AG09319 (cell line): Measurements from ENCODE around the gene CHIC2.
"Not testable (repeated sequence)": the region's sequence is repeated elsewhere in the genome, so short reads cannot be mapped to it uniquely, and the experiment has no call there.

Experiments used
- DNase-seq: peaks from one replicate; pipeline ENCODE4 v3.0.0-alpha.2; 2010; ENCODE audit warnings: low read depth; ENCODE audit errors: extremely low read depth
- TF ChIP-seq, protein P1 (sequence below): IDR thresholded peaks from 2 replicates; pipeline ENCODE4 v1.5.1; 2011; ENCODE audit warnings: low read depth, mild to moderate bottlenecking, inconsistent platforms, low read length, moderate library complexity

Gene CHIC2

DNA sequence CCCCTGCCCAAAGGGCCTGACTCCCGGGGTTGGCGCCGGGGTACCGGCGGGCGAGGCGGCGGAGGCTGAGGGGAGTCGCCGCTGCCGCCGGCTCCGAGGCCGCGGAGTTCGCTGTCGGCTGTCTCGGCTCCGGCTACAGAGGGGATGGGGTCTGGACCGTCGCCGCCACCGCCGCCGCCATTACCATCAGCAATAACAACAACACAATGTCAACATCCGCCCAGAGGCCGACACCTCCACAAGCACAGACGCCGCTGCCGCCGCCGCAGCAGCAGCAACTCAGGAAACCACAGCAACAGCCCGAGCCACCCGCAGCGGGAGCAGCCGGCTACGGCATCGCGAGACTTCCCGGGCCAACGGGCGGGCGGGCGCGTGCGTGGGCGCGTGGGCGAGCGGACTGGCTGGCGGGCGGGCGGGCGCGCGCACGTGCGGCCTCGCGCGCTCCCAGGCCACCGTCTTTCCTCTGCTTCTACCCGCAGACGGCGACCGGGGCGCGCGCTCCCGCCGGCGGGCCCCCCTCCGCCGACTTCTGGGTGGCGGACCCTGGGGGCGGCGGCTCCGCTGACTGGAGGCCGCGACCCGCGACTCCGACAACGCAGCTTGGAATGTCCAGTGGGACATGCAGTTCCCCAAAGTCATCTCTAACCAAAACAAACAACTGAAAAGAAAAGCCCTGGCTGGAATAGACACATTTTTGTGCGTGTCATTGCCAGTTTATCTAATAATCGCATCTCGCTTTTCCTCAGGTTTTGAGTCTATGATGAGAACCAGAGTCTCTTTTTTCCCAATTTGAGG lies at the start of gene CHIC2:
CHIC2 (minus strand) TSS at position 289 of the 795 bp plus-strand sequence. CDS start 305 bp downstream, outside the sequence.
- TF ChIP-seq, protein P1, sequence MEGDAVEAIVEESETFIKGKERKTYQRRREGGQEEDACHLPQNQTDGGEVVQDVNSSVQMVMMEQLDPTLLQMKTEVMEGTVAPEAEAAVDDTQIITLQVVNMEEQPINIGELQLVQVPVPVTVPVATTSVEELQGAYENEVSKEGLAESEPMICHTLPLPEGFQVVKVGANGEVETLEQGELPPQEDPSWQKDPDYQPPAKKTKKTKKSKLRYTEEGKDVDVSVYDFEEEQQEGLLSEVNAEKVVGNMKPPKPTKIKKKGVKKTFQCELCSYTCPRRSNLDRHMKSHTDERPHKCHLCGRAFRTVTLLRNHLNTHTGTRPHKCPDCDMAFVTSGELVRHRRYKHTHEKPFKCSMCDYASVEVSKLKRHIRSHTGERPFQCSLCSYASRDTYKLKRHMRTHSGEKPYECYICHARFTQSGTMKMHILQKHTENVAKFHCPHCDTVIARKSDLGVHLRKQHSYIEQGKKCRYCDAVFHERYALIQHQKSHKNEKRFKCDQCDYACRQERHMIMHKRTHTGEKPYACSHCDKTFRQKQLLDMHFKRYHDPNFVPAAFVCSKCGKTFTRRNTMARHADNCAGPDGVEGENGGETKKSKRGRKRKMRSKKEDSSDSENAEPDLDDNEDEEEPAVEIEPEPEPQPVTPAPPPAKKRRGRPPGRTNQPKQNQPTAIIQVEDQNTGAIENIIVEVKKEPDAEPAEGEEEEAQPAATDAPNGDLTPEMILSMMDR = no peak
- peak; percentile 89 for DNase-seq

DNA sequence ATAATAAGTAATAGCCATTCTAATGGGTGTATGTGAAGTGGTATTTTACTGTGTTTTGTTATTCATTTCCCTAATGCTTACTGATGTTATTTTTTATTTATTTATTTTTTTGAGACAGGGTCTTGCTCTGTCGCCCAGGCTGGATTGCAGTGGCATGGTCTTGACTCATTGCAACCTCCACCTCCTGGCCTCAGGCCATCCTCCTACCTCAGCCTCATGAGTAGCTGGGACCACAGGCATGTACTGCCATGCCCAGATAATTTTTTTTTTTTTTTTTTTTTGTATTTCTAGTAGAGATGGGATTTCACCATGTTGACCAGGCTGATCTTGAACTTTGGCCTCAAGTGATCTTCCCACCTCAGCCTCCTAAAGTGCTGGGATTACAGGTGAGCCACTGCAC lies 48.8 kb upstream of the CHIC2 start:
- DNase-seq = not testable (repeated sequence)

DNA sequence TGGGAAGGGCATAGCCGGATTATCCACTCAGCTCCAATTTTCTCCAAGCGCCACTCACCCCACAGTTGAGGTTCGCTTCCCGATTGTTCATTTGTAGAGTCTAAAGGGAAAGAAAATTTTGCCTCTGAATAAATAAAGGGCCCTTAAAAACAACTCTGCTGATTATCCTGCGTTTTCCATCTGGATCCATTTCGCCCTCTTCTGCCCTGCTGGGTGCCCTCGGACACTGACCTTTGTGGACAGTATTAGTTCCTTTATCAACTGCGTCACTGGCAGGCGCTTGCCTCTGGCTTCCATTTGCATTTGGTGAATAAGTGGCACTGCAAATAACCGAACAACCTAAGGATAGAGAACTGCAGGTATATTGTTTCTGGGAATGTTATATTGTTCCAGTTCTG lies 45.6 kb upstream of the CHIC2 start:
- TF ChIP-seq, protein P1 = no peak
- no peak for DNase-seq

DNA sequence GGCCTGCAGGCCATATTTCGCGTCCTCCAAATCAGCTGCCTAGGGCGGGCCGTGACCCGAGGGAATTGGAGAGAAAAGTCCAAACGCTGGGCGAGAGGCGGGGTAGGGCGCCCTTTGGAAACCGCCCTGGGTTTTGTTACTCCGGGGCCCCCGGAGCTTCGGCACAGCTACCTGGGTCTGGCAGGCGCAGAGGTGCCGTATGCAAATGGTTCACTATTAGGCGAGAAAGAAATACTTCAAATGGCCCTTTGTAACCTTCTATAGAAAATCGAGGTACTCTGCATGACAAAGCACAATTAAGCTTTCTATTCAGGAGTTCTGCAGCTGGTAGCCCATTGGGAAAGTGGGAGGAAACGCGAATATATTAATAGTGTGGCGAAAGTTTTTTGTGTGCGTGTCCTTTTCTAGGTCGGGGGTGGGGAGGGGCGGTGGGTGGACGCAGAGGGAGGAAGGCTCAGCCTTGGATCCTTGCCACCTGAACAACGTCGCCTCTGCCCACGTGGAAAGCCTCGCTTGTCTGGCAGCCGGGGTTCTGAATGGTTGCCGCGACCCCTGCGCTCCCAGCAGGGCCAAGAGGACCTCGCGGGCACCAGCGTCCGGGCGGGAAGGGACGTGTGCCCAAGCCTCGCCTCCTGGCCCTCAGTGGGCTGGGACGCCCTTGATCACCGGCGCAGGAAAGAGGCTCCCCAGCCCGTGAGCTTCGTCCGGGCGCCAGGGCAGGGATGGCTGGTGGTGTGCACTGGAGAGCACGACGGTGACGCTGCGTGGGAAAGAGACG lies 45.0 kb upstream of the CHIC2 start:
- no peak for DNase-seq
- TF ChIP-seq, protein P1 = no peak

DNA sequence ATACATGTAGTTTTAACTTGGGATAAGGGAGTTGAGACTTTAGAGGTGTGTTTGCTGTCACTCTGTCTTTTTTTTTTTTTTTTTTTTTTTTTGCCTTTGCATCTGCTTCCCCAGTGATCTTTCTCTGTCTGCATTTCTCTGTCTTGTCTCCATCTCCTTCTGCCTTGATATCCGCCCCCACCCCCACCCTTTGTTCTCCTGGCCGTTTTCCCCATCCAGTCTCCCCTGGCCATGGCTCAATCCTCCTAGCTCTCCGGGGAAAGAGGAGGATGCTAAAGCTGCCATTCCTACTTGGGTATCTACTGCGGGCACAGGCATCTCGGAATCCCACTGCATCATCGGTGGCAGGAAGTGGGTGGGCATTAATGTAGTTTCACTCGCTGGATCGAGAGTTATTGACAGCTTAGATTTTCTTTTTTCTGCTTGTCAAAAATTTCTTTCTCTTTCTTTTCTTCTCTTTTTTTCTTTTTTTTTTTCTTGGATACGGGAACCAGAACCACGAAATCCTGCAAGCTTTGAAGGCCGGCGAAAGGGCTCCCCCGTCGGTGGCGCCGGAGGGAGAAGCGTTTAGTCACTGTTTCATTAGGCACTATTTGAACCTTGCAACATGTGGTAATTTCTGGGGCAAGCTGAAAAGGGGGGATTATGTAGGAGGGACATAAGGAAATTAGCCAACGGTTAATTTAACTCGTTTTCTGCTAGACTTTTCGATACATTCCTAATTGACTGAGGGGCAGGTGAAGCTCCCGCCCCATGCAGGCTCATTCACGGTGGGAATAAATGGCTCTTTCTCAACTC lies 43.7 kb upstream of the CHIC2 start:
- no peak for DNase-seq
- TF ChIP-seq, protein P1 = no peak

DNA sequence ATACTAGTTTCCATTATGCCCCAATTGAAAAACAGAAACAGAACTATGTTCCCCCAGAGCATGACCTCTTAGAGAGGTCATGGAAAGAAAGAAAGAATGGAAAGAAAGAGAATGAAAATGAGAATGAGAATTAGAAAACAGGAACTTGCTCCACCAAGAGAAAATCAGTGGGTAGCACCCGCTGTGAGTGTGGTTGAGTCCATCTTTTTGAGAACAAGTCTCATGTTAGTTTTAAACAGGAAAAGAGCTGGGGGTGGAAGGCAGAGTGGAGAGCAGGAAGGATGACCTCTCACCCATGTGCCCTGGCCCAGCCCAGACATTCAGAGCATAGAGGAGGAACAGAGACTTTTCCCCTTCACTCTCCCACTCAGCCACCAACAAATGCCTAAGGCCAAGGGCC lies 40.5 kb upstream of the CHIC2 start:
- TF ChIP-seq, protein P1 = no peak
- DNase-seq = no peak

DNA sequence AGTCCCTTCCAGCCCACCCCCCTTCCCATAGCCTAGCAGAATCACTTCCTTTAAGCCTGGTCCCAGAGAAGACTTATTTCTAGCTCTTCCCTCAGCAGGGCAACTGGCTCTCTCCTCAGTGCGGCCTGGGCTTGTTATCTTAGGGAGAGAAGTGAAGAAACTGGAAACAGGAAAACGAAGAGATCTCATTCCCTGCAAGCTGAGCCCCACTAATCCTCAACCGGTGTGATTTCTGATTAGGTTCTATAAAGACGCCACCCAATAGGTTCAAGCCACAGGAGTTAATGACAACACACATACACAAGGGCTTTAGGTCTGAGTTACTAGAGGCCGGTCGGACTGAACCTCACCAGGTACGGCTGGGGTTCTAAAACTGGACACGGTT lies 38.8 kb upstream of the CHIC2 start:
- DNase-seq = no peak
- TF ChIP-seq, protein P1 = no peak
